ENCODE measurements around the gene DDR2.
"Not testable (repeated sequence)": the region's sequence is repeated elsewhere in the genome, so short reads cannot be mapped to it uniquely, and the experiment has no call there.

Gene DDR2

GRCh38 chr1:162725301-162725837, 93.1 kb downstream of the DDR2 start:
- H3K9ac ChIP-seq (ENCODE audit: low read length), result no peak overlapping the region
- no peak for TF ChIP-seq CTCF (IDR thresholded peaks at IDR 0.05; ENCODE audit: low read depth, low read length)
- no peak for TF ChIP-seq EZH2phosphoT487 (IDR thresholded peaks at IDR 0.05; ENCODE audit: low read depth)
- no peaks in the 10 kb centered on the region for H3K79me2 ChIP-seq (ENCODE audit: low read length)
- no peak overlapping the region for H3K27ac ChIP-seq (ENCODE audit: low read length)
- H3K27me3 ChIP-seq (ENCODE audit: low read depth, low read length), result no peaks in the 10 kb centered on the region
- H3K36me3 ChIP-seq (replicated peaks; ENCODE audit: low read depth, low read length), result no peaks in the 10 kb centered on the region
- no peaks in the 10 kb centered on the region for H4K20me1 ChIP-seq (ENCODE audit: insufficient read depth, low read length)
- H3K4me2 ChIP-seq (ENCODE audit: low read length), result no peak overlapping the region
- H3K4me3 ChIP-seq (ENCODE audit: low read length), result no peak overlapping the region
- H2AFZ ChIP-seq (ENCODE audit: low read depth, low read length), result no peak overlapping the region
- H3K4me1 ChIP-seq (ENCODE audit: low read length), result no peaks in the 10 kb centered on the region
- H3K9me3 ChIP-seq (ENCODE audit: insufficient read depth, low read length), result no peaks in the 10 kb centered on the region

DNA sequence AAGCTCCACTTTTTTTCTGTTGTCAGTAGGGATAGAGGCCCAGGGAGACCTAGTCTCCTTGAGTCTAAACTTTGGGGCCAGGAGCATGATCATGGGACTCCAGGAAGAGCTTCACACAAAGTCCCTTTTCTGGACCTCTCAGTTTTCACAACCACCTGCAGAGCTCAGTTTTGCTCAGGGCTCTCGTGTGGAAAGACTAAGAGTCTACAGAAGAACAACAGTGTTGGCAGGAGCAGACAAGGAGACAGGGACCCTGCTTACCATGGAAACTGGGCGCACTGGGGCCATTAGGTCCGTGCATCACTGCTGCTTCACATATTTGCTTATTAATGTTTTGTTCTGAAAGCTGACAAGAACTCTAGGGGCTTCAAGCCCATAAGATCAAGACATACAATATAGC, 94.3 kb downstream of the DDR2 start:
- no peaks in the 10 kb centered on the region for H3K79me2 ChIP-seq (ENCODE audit: low read length)
- H3K4me1 ChIP-seq (ENCODE audit: low read length), result no peaks in the 10 kb centered on the region
- H3K27me3 ChIP-seq (ENCODE audit: low read depth, low read length), result no peaks in the 10 kb centered on the region
- H3K4me3 ChIP-seq (ENCODE audit: low read length), result no peak overlapping the region
- no peak overlapping the region for H3K9ac ChIP-seq (ENCODE audit: low read length)
- TF ChIP-seq CTCF (IDR thresholded peaks at IDR 0.05; ENCODE audit: low read depth, low read length) (no peak), EZH2phosphoT487 (IDR thresholded peaks at IDR 0.05; ENCODE audit: low read depth) (no peak)
- H2AFZ ChIP-seq (ENCODE audit: low read depth, low read length), result no peak overlapping the region
- H4K20me1 ChIP-seq (ENCODE audit: insufficient read depth, low read length), result no peaks in the 10 kb centered on the region
- no peaks in the 10 kb centered on the region for H3K9me3 ChIP-seq (ENCODE audit: insufficient read depth, low read length)
- H3K4me2 ChIP-seq (ENCODE audit: low read length), result no peak overlapping the region
- no peak overlapping the region for H3K27ac ChIP-seq (ENCODE audit: low read length)
- no peaks in the 10 kb centered on the region for H3K36me3 ChIP-seq (replicated peaks; ENCODE audit: low read depth, low read length)

DNA sequence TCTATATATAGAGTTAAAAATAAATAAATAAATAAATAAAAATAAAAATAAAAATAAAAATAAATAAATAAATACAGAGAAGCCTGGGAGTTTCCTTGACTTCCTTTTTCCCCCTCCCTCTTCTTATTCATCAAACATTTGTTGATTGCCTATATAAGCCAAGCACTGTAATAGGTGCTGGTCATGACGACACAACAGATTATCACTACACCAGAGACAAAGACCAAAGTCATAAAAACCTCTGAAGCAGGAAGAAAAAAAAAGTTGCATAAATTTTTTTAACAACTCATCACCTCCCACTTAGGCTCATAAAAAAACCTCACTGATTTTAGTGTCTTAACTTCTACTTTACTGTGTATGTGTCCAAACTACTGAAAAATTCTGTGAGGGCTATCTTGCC, 95.2 kb downstream of the DDR2 start:
- H4K20me1 ChIP-seq (ENCODE audit: insufficient read depth, low read length); H3K36me3 ChIP-seq (replicated peaks; ENCODE audit: low read depth, low read length); H3K4me3 ChIP-seq (ENCODE audit: low read length); H3K27me3 ChIP-seq (ENCODE audit: low read depth, low read length); H3K27ac ChIP-seq (ENCODE audit: low read length); H3K4me2 ChIP-seq (ENCODE audit: low read length); H3K9me3 ChIP-seq (ENCODE audit: insufficient read depth, low read length); H3K9ac ChIP-seq (ENCODE audit: low read length); H3K79me2 ChIP-seq (ENCODE audit: low read length); H2AFZ ChIP-seq (ENCODE audit: low read depth, low read length); H3K4me1 ChIP-seq (ENCODE audit: low read length): not testable (repeated sequence)

GRCh38 chr1:162728573-162728972, 96.3 kb downstream of the DDR2 start:
- Histone ChIP-seq H3K4me2 (ENCODE audit: low read length) (no peak overlapping the region), H3K27ac (ENCODE audit: low read length) (no peak overlapping the region), H2AFZ (ENCODE audit: low read depth, low read length) (no peak overlapping the region), H3K27me3 (ENCODE audit: low read depth, low read length) (no peaks in the 10 kb centered on the region), H3K79me2 (ENCODE audit: low read length) (no peaks in the 10 kb centered on the region), H3K4me3 (ENCODE audit: low read length) (no peak overlapping the region), H3K36me3 (replicated peaks; ENCODE audit: low read depth, low read length) (no peaks in the 10 kb centered on the region), H3K9ac (ENCODE audit: low read length) (no peak overlapping the region), H3K9me3 (ENCODE audit: insufficient read depth, low read length) (no peaks in the 10 kb centered on the region), H3K4me1 (ENCODE audit: low read length) (no peaks in the 10 kb centered on the region), H4K20me1 (ENCODE audit: insufficient read depth, low read length) (no peaks in the 10 kb centered on the region)
- no peak for TF ChIP-seq EZH2phosphoT487 (IDR thresholded peaks at IDR 0.05; ENCODE audit: low read depth)
- TF ChIP-seq CTCF (IDR thresholded peaks at IDR 0.05; ENCODE audit: low read depth, low read length), result no peak

GRCh38 chr1:162729195-162729774, 97.0 kb downstream of the DDR2 start:
- H3K9ac ChIP-seq (ENCODE audit: low read length); H3K4me3 ChIP-seq (ENCODE audit: low read length); H3K27me3 ChIP-seq (ENCODE audit: low read depth, low read length); H3K4me1 ChIP-seq (ENCODE audit: low read length); H2AFZ ChIP-seq (ENCODE audit: low read depth, low read length); H3K27ac ChIP-seq (ENCODE audit: low read length); H3K4me2 ChIP-seq (ENCODE audit: low read length); H4K20me1 ChIP-seq (ENCODE audit: insufficient read depth, low read length); H3K36me3 ChIP-seq (replicated peaks; ENCODE audit: low read depth, low read length); H3K9me3 ChIP-seq (ENCODE audit: insufficient read depth, low read length); H3K79me2 ChIP-seq (ENCODE audit: low read length): not testable (repeated sequence)

All from OCI-LY3 (cell line).